Measurements from ENCODE around the gene RAB11A. TPM values are rescaled to one million over a fixed set of nuclear protein-coding genes. Genes with fewer than 3 reads are reported as not detected.

Gene RAB11A
- polyA plus RNA-seq, 2 of the 4 experiments (the other 2 are of a cell fraction) = 316 to 551 TPM

DNA sequence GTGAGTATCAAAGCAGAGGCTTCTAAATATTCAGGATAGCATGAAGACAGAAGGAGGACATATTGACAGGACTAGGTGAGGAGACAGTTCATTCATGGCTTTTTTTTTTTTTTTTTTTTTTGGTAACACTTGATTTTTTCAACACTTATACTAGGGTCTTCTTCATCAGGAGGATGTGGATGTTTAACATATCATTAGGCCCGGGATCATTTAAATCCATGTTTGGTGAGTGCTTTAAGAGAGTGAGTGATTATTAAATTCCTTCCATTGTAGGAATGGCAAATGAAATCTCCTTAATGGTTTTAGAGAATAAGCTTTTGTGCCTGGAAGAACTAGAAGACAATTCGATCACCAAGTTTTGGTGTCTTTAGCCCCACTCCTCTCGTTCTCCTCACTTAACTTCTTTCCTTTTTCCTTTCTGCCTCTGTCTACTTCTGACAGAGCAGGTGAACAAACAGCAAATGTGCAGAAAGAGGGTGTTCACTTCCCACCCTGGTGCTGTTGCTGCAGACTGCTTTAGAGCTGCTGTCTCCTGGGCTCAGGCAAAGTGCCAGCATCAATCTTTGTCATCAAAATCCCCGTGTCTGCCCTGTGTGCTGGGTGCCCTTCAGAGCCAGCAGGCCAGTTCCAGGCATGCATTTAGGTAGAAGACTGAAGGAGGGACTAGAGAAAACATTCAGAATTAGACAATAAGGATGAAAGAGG lies 35.6 kb upstream of the RAB11A start:
- ATAC-seq (no peak), FAIRE-seq (no peak), DNase-seq (ENCODE audit: low read depth in 1 of 2, low spot score in 1 of 2) (no peak)
- Histone ChIP-seq H3K4me2 (peak overlapping the region; percentile 73), H3K4me1 (peaks cover 50% of the 10 kb centered on the region), H3K9me3 (no peaks in the 10 kb centered on the region), H3K27ac (peak overlapping the region; percentile 59 to 73), H3K4me3 (no peak overlapping the region; the same call in 2 of the 3 replicates)
- ChIA-PET POLR2A (interaction anchor here (1.2 to 5.0 kb wide), 5 partner anchors 8 to 223 kb away, joined by 3 to 62 read pairs (median 13); partner anchors contain the start of genes DENND4A, INTS14 and RAB11A), CTCF (interaction anchor here (1.2 to 6.6 kb wide), 17 partner anchors 9 to 205 kb away, joined by 3 to 64 read pairs (median 7); partner anchors contain the start of gene RAB11A)
- 60% methylated on average over 4 of the region's 4 CpGs for WGBS (ENCODE audit: missing lambda C conversion rate)
- TF ChIP-seq ZC3H11A (IDR thresholded peaks at IDR 0.05) (no peak), JUNB (IDR thresholded peaks at IDR 0.05) (no peak), TP53 (CRISPR knock-in tag; IDR thresholded peaks at IDR 0.05) (no peak), CEBPB (IDR thresholded peaks at IDR 0.05) (no peak), NR3C1 (IDR thresholded peaks at IDR 0.05) (no peak), EHMT2 (IDR thresholded peaks at IDR 0.05; ENCODE audit: low read depth) (no peak)
- TF ChIP-seq, protein P1, sequence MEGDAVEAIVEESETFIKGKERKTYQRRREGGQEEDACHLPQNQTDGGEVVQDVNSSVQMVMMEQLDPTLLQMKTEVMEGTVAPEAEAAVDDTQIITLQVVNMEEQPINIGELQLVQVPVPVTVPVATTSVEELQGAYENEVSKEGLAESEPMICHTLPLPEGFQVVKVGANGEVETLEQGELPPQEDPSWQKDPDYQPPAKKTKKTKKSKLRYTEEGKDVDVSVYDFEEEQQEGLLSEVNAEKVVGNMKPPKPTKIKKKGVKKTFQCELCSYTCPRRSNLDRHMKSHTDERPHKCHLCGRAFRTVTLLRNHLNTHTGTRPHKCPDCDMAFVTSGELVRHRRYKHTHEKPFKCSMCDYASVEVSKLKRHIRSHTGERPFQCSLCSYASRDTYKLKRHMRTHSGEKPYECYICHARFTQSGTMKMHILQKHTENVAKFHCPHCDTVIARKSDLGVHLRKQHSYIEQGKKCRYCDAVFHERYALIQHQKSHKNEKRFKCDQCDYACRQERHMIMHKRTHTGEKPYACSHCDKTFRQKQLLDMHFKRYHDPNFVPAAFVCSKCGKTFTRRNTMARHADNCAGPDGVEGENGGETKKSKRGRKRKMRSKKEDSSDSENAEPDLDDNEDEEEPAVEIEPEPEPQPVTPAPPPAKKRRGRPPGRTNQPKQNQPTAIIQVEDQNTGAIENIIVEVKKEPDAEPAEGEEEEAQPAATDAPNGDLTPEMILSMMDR (IDR thresholded peaks at IDR 0.05) = no peak

- no peak for ATAC-seq
- Histone ChIP-seq H3K27ac (peak overlapping the region in 1 of 2 experiments; percentile 73; a peak in 2 of 6 replicates), H3K4me3 (no peak overlapping the region), H3K4me2 (no peak overlapping the region), H3K9me3 (no peaks in the 10 kb centered on the region), H3K4me1 (peaks cover 42% of the 10 kb centered on the region)
- TF ChIP-seq MYC (IDR thresholded peaks at IDR 0.05; ENCODE audit: borderline replicate concordance, low read length) = no peak
- TF ChIP-seq MAFK (IDR thresholded peaks at IDR 0.05; ENCODE audit: partially characterized antibody) = no peak
- no peak for TF ChIP-seq PHF8 (IDR thresholded peaks at IDR 0.05; ENCODE audit: borderline replicate concordance, low read depth)
- TF ChIP-seq ESRRA (IDR thresholded peaks at IDR 0.05; ENCODE audit: borderline replicate concordance, low read length) = no peak
- TF ChIP-seq NR3C1 (IDR thresholded peaks at IDR 0.05) = no peak
- no peak for TF ChIP-seq POLR2AphosphoS2 (conservative IDR thresholded peaks at IDR 0.05; ENCODE audit: low read length)
- no peak for TF ChIP-seq RAD21 (conservative IDR thresholded peaks at IDR 0.05 in 1 of 2, IDR thresholded peaks at IDR 0.05 in 1 of 2)
- no peak for TF ChIP-seq ZC3H11A (IDR thresholded peaks at IDR 0.05)
- TF ChIP-seq KDM5A (IDR thresholded peaks at IDR 0.05) = no peak
- TF ChIP-seq, protein P2, sequence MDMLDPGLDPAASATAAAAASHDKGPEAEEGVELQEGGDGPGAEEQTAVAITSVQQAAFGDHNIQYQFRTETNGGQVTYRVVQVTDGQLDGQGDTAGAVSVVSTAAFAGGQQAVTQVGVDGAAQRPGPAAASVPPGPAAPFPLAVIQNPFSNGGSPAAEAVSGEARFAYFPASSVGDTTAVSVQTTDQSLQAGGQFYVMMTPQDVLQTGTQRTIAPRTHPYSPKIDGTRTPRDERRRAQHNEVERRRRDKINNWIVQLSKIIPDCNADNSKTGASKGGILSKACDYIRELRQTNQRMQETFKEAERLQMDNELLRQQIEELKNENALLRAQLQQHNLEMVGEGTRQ (IDR thresholded peaks at IDR 0.05) = no peak
- TF ChIP-seq ZNF302 (CRISPR knock-in tag; IDR thresholded peaks at IDR 0.05) = no peak
- TF ChIP-seq RFX5 (IDR thresholded peaks at IDR 0.05) = no peak
- TF ChIP-seq, protein P3, sequence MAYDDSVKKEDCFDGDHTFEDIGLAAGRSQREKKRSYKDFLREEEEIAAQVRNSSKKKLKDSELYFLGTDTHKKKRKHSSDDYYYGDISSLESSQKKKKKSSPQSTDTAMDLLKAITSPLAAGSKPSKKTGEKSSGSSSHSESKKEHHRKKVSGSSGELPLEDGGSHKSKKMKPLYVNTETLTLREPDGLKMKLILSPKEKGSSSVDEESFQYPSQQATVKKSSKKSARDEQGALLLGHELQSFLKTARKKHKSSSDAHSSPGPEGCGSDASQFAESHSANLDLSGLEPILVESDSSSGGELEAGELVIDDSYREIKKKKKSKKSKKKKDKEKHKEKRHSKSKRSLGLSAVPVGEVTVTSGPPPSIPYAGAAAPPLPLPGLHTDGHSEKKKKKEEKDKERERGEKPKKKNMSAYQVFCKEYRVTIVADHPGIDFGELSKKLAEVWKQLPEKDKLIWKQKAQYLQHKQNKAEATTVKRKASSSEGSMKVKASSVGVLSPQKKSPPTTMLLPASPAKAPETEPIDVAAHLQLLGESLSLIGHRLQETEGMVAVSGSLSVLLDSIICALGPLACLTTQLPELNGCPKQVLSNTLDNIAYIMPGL (CRISPR knock-in tag; IDR thresholded peaks at IDR 0.05; ENCODE audit: borderline replicate concordance) = no peak
- TF ChIP-seq TFCP2L1 (CRISPR knock-in tag; IDR thresholded peaks at IDR 0.05) = no peak
- TF ChIP-seq CBX8 (IDR thresholded peaks at IDR 0.05) = no peak
- no peak for TF ChIP-seq FOSB (CRISPR knock-in tag; IDR thresholded peaks at IDR 0.05)
- no peak for TF ChIP-seq KDM1A (IDR thresholded peaks at IDR 0.05; ENCODE audit: low read depth)
- no peak for TF ChIP-seq GATA3 (IDR thresholded peaks at IDR 0.05; ENCODE audit: borderline replicate concordance)
- TF ChIP-seq BHLHE40 (IDR thresholded peaks at IDR 0.05; ENCODE audit: low read depth, low read length) = no peak
- no peak for TF ChIP-seq TP53 (CRISPR knock-in tag; IDR thresholded peaks at IDR 0.05)
- no peak for DNase-seq (ENCODE audit: low read depth in 1 of 2, low spot score in 1 of 2)
- no peak for FAIRE-seq
- ChIA-PET CTCF (interaction anchor here (0.9 to 6.6 kb wide), 9 partner anchors 10 to 197 kb away, joined by 3 to 64 read pairs (median 7); partner anchors contain the start of gene RAB11A), POLR2A (interaction anchor here (5.0 kb wide), 1 partner anchor 35 kb away, joined by 62 read pairs; the partner anchor contains the start of gene RAB11A)
- 93% methylated on average over 8 of the region's 8 CpGs for WGBS (ENCODE audit: missing lambda C conversion rate)
These were observed 34.5 kb upstream of the RAB11A start for GRCh38 chr15:65834603-65835282.

Measured in A549 (cell line).